IPS-NIHi11 (cell line): ENCODE data around the gene SLC6A4.

Experiments used
- DNase-seq: peaks from one replicate; pipeline ENCODE4 v3.0.0; 2012; ENCODE audit warnings: mixed read lengths, low spot score

Gene SLC6A4

DNA sequence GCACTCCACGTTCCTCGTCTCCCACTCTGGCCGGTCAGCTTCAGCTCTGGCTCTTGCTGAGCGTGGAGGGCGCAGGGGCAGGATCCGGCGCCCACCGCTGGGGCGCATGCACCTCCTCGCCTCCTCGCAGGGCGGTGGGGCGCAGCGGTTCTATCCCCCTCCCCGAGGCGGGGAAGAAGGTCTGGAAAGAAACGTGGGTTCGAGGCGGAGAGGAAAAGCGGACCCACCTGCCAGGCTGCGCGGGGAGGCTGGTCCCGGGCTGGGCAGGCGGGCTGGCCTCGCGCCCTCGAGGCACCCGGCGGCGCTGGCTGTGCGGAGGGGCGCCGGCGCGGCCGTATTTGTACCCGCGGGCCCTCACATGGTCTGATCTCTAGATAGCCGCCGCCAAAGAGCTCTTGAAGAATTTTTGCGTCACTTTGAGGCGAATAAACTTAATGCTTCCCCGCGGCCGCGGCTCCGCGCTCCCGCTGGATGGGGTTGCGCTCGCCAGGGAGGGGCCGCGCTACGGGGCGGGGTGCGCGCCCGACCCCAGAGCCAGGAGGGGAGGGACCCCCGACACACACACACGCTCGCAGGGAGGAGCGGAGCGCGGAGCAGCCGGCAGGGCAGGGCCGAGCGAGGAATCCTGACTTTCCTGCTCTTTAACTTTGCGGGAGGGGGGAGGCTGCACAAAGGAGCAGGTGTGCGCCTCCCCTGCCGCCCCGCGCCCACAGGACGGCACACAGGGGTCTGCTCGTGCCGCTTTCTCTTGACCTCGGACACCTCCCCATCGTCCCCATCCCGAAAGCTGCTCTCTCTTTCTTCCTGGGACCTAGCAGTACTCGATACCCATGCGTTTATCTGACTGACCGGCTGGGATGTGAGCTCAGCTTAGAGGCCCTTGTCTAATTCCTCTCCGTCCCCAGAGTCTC, at the start of gene SLC6A4:
SLC6A4 (minus strand) TSS at position 312 of the 911 bp plus-strand sequence. CDS start 13,739 bp downstream, outside the sequence.
- DNase-seq, result peak; percentile 73

GRCh38 chr17:30279156-30279555, 43.7 kb upstream of the SLC6A4 start:
- no peak for DNase-seq

GRCh38 chr17:30278032-30278431, 42.5 kb upstream of the SLC6A4 start:
- DNase-seq, result no peak

DNA sequence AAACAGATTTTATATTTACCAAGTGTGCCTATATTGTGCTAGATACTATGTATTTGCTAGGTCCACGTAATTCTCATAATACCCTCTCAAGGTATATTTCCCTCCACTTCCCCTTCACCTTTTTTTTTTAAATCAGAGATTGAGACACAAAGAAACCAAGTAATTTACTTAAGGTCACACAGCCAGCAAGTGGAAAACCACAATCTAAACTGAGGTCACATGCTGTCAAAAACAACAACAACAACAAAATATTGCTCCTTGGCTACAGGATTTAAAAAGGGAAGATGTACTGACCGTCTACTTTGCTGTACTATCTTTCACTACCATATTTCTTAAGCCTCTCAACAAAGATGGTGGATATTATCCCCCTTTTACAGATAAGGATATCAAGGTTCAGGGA, 40.4 kb upstream of the SLC6A4 start:
- no peak for DNase-seq

DNA sequence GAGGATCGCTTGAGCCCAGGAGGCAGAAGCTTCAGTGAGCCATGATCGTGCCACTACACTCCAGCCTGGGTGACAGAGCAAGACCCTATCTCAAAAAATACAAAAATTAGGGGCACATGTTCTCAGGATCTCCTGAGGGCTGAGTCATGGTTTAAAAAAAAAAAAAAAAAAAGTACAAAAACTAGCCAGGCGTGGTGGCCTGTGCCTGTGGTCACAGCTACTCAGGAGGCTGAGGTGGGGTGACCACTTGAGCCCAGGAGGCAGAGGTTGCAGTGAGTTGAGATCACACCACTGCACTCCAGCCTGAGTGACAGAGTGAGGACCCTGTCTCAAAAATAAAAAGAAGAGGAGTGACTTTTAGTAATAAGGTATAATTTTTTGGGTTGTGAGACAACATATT, 39.4 kb upstream of the SLC6A4 start:
- DNase-seq, result no peak

DNA sequence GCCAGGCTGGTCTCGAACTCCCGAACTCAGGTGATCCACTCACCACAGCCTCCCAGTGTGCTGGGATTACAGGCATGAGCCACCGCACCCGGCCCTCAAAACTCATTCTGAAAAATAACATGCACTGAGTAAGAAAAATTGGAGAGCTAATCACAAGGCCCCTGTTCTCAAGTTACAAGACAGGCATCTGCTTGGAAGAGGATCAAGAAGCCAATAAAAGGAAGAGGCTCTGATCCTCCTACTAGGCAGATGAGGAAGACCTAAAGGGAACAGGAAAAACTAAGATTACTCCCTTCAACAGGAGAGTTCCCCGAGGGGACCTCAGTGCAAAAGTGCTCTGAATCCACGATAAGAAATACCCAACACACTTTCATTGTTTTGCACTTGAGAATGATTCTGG, 37.9 kb upstream of the SLC6A4 start:
- DNase-seq, result no peak

DNA sequence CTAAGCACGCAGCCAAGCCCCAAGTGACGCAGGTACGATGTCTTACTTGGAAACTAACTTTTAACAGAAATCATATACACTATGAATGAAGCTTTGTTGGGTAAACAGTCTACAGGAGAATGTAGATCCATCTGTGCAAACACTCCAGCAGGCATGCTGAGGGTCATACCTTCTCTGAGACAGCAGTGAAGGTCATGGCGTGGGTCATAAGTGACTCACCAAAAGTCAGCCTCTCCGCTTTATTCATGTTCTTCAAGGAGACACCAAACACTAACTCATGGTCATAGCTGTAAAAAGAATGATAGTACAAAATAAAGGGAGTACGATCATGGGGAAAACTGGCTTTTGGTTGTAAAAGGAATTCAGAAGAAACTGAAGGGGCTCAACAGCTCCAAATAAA, 35.6 kb upstream of the SLC6A4 start:
- no peak for DNase-seq

DNA sequence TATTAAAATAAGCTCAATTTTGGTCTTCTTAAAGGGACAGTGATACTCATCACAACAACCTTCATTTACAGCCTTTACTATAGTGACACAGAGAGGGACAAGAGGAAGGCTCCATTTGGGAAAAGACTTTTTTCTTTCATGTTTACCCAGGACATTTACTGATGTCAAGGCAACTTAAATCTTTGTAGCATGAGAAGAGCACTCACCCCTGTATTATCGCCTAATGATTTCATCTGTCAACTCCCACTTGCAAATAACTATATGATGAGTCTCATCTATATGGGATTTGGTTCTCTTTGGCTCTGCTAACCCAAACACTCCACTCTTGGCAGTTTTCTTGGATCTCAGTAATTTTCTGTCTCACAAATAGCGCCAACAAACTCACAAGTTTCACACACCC, 32.1 kb upstream of the SLC6A4 start:
- no peak for DNase-seq

DNA sequence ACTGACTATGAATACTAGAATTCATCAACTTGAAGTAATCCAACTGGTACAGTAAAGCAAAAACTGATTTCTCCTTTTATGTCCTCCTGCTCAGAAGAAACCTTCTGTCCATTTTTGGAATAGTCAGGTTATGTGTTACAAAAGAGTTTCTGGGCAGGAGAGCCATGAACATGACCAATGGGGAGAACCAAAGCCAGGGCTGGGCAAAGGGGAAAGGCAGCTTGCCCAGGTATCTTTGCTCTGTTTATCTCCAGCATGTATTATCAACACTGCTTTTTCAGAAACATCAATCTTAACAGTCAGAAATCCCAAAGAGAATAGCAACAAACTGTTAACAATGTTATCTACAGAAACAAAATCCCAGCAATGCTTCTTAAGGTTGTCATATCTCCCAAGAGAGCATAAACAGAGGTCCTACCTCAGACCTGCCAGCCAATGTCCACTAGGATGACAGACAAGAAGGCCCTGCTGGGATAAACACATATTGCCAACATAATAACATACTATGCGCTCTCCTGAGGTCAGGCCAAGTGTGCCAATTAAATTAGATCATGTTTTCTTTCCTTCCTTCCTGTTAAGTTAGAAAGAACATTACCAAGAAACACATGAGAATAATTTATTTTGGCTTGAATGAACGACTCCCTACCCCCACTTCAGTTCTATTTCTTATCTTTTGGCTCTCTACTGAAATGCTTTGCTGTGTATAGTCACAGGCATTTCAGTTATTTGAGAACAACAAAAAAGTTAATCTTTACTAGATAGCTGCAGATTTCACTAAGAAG, 28.2 kb upstream of the SLC6A4 start:
- no peak for DNase-seq

DNA sequence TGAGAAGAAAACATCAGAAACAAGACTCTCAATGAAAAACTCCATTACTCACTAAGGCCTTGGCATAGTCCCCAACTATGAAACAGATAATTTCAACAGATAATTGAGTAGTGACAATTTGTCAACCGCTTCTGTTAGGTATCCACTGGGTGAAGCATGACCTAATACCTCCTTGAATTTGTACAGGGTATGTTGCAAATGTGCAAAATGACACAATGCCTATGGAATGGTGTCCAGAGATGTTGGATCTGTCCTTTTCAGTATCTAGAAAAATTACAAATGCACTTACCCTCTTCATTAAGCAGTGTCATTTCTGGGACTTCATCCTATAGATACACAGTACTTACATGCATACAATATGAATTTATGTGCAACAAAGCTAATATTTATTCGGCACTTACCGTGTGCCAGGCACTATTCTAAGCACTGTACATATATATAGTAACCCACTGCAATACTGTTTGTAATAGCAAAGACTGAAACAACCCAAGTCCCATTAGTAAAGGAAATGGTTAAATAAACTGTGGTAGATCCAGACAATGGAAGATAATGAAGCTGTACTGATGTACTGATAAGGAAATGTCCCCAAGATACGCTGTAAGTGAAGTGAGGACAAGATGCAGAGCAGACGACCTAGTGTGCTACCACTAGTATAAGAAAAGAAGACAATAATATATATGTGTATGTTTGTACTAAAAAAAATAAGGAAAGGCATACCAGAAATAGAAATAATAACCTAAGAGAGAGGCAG, 21.4 kb upstream of the SLC6A4 start:
- no peak for DNase-seq

DNA sequence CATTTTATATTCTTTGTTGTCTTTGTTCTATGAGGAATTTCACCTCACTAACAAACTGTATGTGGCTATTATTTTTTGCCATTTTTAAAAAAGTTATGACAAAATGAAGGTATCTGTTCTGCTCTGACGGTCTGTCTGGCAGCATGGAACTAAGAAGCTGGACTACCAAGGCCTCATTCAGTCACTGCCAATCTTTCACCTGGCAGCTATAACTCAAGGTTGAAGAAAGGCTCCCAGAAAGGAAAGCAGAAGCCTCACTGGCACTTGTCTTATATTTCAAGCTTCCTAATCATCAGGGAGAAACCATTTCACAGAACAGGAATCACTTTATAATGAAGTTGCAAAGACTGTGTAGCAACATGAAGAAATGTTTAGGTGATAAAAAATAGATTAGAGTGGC, 18.7 kb upstream of the SLC6A4 start:
- no peak for DNase-seq

DNA sequence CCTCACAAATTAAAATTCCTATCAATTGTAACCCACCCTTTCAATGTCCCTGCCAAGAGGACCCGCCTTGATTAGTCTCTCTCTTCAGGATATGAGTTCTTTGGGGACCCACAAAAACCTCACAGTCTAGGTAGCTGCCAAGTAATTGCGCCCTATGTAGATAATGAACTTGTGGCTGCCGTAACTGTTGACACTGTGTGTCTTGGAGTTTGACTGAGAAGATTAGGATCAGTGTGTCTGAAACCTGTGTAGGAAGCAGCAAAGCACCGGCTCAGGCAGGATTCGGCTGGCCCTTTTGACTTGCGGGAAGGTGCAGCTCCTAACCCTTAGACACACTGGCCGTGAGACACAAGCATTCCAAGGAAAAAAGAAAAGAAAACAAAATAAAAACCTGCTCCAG, 17.8 kb upstream of the SLC6A4 start:
- no peak for DNase-seq

DNA sequence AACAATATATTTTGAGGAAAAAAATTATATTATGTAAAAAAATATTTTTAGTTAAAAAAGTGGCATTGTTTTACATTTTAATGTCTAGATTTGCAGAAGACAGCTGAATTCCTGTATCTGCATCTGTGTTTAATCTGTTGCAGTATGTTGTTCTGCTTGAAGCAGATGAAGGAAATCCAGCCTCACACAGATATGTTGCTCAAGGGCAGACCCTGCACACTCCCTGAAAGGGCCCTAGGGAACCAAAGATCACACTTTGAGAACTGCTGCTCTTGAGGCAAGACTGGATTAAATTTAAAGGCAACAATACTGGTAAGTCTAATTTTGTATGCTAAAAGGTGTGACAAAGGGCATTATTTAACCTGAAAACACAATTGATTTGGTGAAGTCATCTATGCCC, 16.4 kb upstream of the SLC6A4 start:
- no peak for DNase-seq

DNA sequence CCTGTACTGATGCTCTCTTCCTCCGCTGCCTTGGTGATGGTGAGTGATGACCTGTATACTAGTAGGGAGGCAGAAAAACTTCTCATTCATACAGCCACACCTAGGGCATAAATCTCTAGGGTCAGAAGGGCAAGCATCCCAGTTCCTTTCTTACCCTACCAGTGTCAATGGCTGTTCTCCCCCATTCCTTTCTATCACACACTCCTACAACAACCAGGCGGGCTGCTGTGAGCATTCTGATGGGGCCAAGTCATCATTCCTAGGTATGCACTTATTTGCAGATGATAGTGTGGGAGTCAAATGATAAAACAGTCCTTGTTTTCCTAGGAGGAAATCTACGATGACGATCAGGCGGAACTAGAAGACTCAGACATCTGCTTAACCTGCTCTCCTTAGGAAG, 14.0 kb upstream of the SLC6A4 start:
- DNase-seq, result no peak

DNA sequence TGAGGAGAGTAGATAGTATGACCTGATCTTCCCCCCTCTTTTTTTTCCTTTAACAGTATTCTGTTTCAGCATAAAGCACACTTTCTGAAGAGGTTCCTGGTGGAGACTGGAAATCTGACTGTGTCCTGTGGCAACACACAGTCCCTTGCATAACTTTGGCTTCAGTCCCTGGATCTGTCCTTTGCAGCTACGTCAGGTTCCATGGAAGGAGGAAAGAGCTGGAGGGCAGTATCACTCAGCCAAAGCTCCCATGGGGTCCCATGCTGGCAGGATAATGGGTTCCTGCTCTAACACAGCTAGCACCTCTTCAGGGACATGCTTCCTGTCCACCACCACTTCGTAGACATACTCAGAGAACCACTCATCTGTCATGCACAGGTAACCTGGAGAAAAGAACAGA, 13.3 kb upstream of the SLC6A4 start:
- DNase-seq, result no peak

DNA sequence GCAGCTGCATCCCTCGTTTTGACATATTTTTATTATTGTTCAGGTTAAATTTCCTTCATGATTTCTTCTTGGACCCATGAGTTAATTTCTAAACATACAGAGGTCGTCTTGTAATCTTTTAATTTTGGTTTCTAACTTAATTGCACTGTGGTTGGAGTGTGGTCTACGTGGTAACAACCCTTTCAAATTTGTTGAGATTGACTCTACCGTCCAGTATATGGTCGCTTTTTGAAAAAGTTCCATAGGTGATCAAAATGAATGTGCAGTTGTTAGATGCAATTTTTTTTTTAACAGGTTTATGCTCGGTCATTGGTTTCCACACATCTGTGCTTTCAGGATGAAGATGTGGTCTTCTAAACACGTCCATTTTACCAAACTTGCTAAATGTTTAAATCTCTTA, 11.0 kb upstream of the SLC6A4 start:
- no peak for DNase-seq

DNA sequence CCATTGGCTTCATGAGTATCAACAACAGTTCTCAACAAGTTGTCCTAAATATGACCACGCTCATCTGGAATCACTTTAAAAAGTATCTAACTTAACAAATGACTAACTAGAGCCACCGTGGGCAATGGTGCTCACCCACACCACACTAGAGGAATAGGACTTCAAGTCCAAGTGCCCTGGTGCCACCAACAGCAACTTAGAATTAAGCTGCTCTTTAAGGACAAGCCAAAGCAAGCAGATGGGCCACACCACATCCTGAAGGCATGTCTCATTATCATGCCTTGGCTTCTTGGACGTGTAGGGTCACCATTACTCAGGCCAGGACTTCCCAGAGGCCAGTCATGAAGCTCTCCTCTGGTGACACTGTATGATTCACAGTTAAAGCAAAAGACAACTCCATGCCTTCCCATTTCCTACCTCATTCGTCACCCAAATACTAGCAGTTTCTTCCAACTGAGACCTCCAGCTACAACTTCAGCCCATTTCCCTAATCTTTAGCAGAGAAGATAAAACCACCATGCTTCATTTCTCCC, 9.4 kb upstream of the SLC6A4 start:
- no peak for DNase-seq

GRCh38 chr17:30243568-30243967, 8.1 kb upstream of the SLC6A4 start:
- no peak for DNase-seq

DNA sequence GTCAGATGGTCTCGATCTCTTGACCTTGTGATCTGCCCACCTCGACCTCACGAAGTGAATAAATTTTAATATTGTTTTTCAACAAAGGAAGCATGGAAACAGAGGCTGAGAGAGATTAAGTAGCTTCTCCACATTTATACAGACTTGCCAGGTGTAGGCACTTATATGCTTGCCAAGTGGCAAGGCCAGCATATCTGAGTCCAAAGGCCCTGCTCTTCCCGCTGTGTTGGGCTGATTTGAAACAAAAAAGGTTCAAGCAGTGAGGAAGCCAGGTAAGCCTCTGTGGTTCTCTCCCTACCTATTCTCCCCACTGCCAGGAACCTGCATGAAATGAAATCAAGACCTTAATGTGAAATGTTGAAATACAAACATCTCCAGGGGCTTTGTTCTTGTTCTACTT, 7.5 kb upstream of the SLC6A4 start:
- no peak for DNase-seq

DNA sequence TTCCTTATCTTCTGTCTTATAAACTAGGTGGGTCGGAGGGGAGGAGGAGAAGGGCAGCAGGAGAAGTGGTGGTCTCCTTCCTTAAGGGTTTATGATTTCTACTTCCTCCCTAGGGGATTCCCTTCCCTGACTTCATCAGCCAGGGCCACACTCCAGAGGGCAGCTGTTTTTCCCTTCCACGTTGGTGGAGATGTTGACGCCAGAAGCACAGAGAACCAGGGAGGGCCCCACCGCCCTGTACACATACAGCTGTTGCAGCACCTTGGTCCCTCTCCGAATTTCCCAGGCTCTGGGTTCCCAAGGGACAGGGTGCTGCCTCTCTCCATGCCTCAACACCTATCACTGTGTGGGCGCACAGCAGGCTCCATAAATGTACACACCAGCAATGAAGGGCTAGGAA, 5.6 kb upstream of the SLC6A4 start:
- no peak for DNase-seq

DNA sequence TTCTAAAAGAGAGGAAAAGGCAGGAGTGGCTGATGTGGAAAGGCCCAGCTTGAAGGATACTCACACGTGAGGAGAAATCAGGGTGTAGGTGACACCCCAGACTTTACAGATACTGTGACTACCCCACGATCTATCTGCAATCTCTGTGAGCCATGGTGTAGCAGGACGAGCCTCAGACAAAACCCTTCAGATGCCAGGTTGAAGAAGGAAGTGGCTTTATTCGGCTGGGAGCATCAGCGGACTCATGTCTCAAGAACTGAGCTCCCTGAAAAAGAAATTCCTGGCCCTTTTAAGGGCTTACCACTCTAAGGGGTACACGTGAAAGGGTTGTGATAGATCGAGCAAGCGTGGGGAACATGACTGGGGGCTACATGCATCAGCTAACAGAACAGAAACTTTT, 4.7 kb upstream of the SLC6A4 start:
- no peak for DNase-seq

DNA sequence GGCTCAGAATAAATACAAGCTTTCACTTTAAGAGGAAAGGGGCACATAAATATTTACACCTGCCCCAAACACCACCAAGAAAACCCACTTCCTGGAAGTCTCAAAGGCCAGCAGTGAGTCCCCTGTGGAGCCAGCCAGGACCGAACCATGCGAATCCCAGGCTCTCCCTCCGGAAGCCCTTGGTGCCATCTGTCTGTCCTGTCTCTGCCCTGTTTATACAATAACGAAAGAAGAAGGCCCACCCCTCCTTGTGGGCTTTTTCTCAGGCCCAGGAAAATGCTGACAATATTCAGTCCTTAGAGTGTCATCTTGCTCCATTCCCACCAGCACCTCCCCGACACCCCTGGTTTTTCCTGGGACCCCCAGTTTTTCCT, 3.6 kb upstream of the SLC6A4 start:
- DNase-seq, result no peak
